ENCODE results near the gene TIMM23B.
"Not testable (repeated sequence)": the region's sequence is repeated elsewhere in the genome, so short reads cannot be mapped to it uniquely, and the experiment has no call there.

The TIMM23B gene

GRCh38 chr10:49972094-49972493, 30.2 kb downstream of the TIMM23B start:
- not testable (repeated sequence) for H2AFZ ChIP-seq (ENCODE audit: low read depth); H3K4me2 ChIP-seq; H3K27me3 ChIP-seq (ENCODE audit: insufficient read depth, low read depth); H4K20me1 ChIP-seq (ENCODE audit: insufficient read depth); H3K79me2 ChIP-seq (ENCODE audit: insufficient read depth, low read depth); H3K4me3 ChIP-seq (IDR thresholded peaks at IDR 0.05; ENCODE audit: insufficient read depth, low read depth, low read length); H3K27ac ChIP-seq; H3K4me1 ChIP-seq (ENCODE audit: low read depth, poor library complexity, severe bottlenecking); H3K36me3 ChIP-seq (ENCODE audit: insufficient read depth); H3K9ac ChIP-seq

DNA sequence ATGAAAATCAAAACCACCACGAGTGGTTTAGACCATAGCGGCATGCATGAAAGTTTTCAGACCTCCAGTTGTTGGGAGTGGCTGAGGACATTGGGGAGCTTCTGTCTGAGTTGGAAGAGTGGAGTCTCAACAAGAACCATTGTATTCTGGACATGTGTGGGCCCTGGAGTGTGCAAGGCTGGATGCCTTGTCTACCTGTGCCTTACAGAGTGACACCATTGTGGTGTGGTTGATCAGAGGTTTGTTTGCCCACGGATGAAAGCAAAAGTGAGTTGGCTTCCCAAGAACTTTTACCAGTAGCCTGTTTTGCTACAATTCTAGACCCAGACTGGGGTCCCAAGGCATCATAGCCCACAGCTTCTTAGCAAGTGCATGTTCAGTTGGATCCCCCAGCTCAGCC, 35.9 kb downstream of the TIMM23B start:
- not testable (repeated sequence) for H2AFZ ChIP-seq (ENCODE audit: low read depth); H3K27me3 ChIP-seq (ENCODE audit: insufficient read depth, low read depth); H4K20me1 ChIP-seq (ENCODE audit: insufficient read depth); H3K4me2 ChIP-seq; H3K4me1 ChIP-seq (ENCODE audit: low read depth, poor library complexity, severe bottlenecking); H3K27ac ChIP-seq; H3K4me3 ChIP-seq (IDR thresholded peaks at IDR 0.05; ENCODE audit: insufficient read depth, low read depth, low read length); H3K79me2 ChIP-seq (ENCODE audit: insufficient read depth, low read depth); H3K36me3 ChIP-seq (ENCODE audit: insufficient read depth); H3K9ac ChIP-seq

DNA sequence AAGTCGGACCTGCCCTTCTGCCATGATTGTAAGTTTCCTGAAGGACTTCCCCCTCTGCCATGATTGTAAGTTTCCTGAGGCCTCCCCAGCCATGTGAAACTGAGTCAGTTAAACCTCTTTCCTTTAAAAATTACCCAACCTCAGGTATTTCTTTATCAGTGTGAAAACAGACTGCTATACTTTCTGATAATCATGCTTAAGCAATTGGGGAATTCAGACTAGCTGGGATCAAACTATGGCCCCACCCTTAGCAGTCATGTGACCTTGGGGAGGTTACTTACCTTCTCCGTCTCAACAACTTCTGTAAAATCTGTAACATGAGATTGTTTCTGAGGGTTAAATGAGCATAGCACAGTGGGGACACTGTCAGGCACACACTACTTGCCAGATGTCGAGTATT, 45.4 kb downstream of the TIMM23B start:
- H3K27me3 ChIP-seq (ENCODE audit: insufficient read depth, low read depth); H3K27ac ChIP-seq; H2AFZ ChIP-seq (ENCODE audit: low read depth); H3K36me3 ChIP-seq (ENCODE audit: insufficient read depth); H3K9ac ChIP-seq; H3K4me3 ChIP-seq (IDR thresholded peaks at IDR 0.05; ENCODE audit: insufficient read depth, low read depth, low read length); H3K79me2 ChIP-seq (ENCODE audit: insufficient read depth, low read depth); H3K4me2 ChIP-seq; H3K4me1 ChIP-seq (ENCODE audit: low read depth, poor library complexity, severe bottlenecking); H4K20me1 ChIP-seq (ENCODE audit: insufficient read depth): not testable (repeated sequence)

GRCh38 chr10:49988376-49988775, 46.5 kb downstream of the TIMM23B start, which contains the start of gene AGAP6:
AGAP6 (plus strand) TSS chr10:49988406; CDS start chr10:49988716, 310 bp downstream.
- H3K27ac ChIP-seq; H3K27me3 ChIP-seq (ENCODE audit: insufficient read depth, low read depth); H3K4me3 ChIP-seq (IDR thresholded peaks at IDR 0.05; ENCODE audit: insufficient read depth, low read depth, low read length); H4K20me1 ChIP-seq (ENCODE audit: insufficient read depth); H3K36me3 ChIP-seq (ENCODE audit: insufficient read depth); H3K9ac ChIP-seq; H3K79me2 ChIP-seq (ENCODE audit: insufficient read depth, low read depth); H3K4me2 ChIP-seq; H3K4me1 ChIP-seq (ENCODE audit: low read depth, poor library complexity, severe bottlenecking); H2AFZ ChIP-seq (ENCODE audit: low read depth): not testable (repeated sequence)

GRCh38 chr10:49995321-49995720, 53.5 kb downstream of the TIMM23B start:
- H3K4me3 ChIP-seq (IDR thresholded peaks at IDR 0.05; ENCODE audit: insufficient read depth, low read depth, low read length); H3K4me2 ChIP-seq; H3K9ac ChIP-seq; H3K36me3 ChIP-seq (ENCODE audit: insufficient read depth); H3K27ac ChIP-seq; H4K20me1 ChIP-seq (ENCODE audit: insufficient read depth); H3K79me2 ChIP-seq (ENCODE audit: insufficient read depth, low read depth); H2AFZ ChIP-seq (ENCODE audit: low read depth); H3K4me1 ChIP-seq (ENCODE audit: low read depth, poor library complexity, severe bottlenecking); H3K27me3 ChIP-seq (ENCODE audit: insufficient read depth, low read depth): not testable (repeated sequence)

DNA sequence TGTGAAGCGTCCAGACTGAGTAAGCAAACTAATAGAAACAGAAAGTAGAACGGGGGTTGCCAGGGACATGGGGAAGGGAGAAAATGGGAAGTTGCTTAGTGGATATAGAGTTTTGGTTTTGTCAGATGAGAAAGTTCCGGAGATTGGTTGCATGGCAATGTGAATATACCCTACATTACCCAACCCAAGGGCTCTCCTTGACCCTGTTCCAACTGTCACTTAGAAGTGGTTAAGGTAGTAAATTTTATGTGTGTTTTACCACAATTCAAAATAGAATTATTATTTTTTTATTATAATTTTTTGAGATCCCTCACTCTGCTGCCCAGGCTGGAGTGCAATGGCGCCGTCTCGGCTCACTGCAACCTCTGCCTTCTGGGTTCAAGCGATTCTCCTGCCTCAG, 72.2 kb downstream of the TIMM23B start:
- not testable (repeated sequence) for H3K36me3 ChIP-seq (ENCODE audit: insufficient read depth); H3K4me3 ChIP-seq (IDR thresholded peaks at IDR 0.05; ENCODE audit: insufficient read depth, low read depth, low read length); H3K4me2 ChIP-seq; H3K4me1 ChIP-seq (ENCODE audit: low read depth, poor library complexity, severe bottlenecking); H2AFZ ChIP-seq (ENCODE audit: low read depth); H3K27ac ChIP-seq; H3K79me2 ChIP-seq (ENCODE audit: insufficient read depth, low read depth); H3K27me3 ChIP-seq (ENCODE audit: insufficient read depth, low read depth); H3K9ac ChIP-seq; H4K20me1 ChIP-seq (ENCODE audit: insufficient read depth)

GRCh38 chr10:50015596-50016220, 73.9 kb downstream of the TIMM23B start:
- H3K4me2 ChIP-seq; H3K27ac ChIP-seq; H3K79me2 ChIP-seq (ENCODE audit: insufficient read depth, low read depth); H3K27me3 ChIP-seq (ENCODE audit: insufficient read depth, low read depth); H2AFZ ChIP-seq (ENCODE audit: low read depth); H3K9ac ChIP-seq; H3K4me3 ChIP-seq (IDR thresholded peaks at IDR 0.05; ENCODE audit: insufficient read depth, low read depth, low read length); H4K20me1 ChIP-seq (ENCODE audit: insufficient read depth); H3K36me3 ChIP-seq (ENCODE audit: insufficient read depth); H3K4me1 ChIP-seq (ENCODE audit: low read depth, poor library complexity, severe bottlenecking): not testable (repeated sequence)

DNA sequence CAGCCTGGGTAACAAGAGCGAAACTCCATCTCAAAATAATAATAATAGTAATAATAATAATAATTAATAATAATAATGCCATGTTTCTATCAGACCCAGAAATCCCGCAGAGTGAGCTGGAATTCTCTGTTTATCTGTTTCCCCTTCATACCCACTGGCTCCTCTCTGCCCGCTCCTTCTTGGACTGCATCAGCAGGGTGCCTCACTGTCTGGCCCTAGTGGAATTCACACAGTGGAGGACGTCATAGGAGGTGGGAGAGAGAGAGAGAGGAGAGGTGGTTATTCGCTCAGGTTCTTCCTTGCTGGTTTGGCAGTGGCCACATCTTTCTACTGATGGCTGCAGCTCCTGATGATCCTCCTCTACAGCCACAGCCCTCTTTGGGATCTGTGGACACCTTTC, 75.1 kb downstream of the TIMM23B start:
- H3K4me1 ChIP-seq (ENCODE audit: low read depth, poor library complexity, severe bottlenecking); H2AFZ ChIP-seq (ENCODE audit: low read depth); H3K4me3 ChIP-seq (IDR thresholded peaks at IDR 0.05; ENCODE audit: insufficient read depth, low read depth, low read length); H3K9ac ChIP-seq; H3K27ac ChIP-seq; H3K4me2 ChIP-seq; H3K27me3 ChIP-seq (ENCODE audit: insufficient read depth, low read depth); H4K20me1 ChIP-seq (ENCODE audit: insufficient read depth); H3K36me3 ChIP-seq (ENCODE audit: insufficient read depth); H3K79me2 ChIP-seq (ENCODE audit: insufficient read depth, low read depth): not testable (repeated sequence)

DNA sequence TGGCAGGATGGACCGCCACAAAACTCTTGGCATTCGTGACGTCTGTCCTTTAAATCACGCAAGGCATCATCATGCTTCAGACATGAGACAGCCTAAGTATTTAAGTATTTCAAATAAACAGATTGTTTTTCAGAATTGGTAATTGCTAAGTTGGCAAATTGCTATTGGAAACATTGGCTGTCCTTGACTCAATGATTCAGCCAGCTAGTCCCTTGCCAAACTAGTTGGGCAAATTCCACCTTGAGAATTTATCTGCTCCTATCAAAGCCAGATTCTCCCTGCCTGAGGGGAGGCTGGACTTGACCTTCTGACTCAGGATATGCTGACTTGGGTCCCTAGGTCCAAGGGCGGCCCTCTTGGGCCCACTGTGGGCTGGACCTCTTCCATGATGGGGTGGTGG, 75.8 kb downstream of the TIMM23B start:
- not testable (repeated sequence) for H3K9ac ChIP-seq; H3K27me3 ChIP-seq (ENCODE audit: insufficient read depth, low read depth); H3K27ac ChIP-seq; H4K20me1 ChIP-seq (ENCODE audit: insufficient read depth); H3K4me1 ChIP-seq (ENCODE audit: low read depth, poor library complexity, severe bottlenecking); H3K4me3 ChIP-seq (IDR thresholded peaks at IDR 0.05; ENCODE audit: insufficient read depth, low read depth, low read length); H3K79me2 ChIP-seq (ENCODE audit: insufficient read depth, low read depth); H2AFZ ChIP-seq (ENCODE audit: low read depth); H3K36me3 ChIP-seq (ENCODE audit: insufficient read depth); H3K4me2 ChIP-seq

- H3K4me3 ChIP-seq (IDR thresholded peaks at IDR 0.05; ENCODE audit: insufficient read depth, low read depth, low read length); H3K4me1 ChIP-seq (ENCODE audit: low read depth, poor library complexity, severe bottlenecking); H2AFZ ChIP-seq (ENCODE audit: low read depth); H4K20me1 ChIP-seq (ENCODE audit: insufficient read depth); H3K79me2 ChIP-seq (ENCODE audit: insufficient read depth, low read depth); H3K27ac ChIP-seq; H3K27me3 ChIP-seq (ENCODE audit: insufficient read depth, low read depth); H3K36me3 ChIP-seq (ENCODE audit: insufficient read depth); H3K9ac ChIP-seq; H3K4me2 ChIP-seq: not testable (repeated sequence)
Measured at GRCh38 chr10:50019279-50019678, 77.4 kb downstream of the TIMM23B start.
